ENCODE data around the gene PPFIA1. TPM values are rescaled to one million over a fixed set of nuclear protein-coding genes. Genes with fewer than 3 reads are reported as not detected.

The PPFIA1 gene
- total RNA-seq, 2 donors from 2014 or later = 105 to 118 TPM

DNA sequence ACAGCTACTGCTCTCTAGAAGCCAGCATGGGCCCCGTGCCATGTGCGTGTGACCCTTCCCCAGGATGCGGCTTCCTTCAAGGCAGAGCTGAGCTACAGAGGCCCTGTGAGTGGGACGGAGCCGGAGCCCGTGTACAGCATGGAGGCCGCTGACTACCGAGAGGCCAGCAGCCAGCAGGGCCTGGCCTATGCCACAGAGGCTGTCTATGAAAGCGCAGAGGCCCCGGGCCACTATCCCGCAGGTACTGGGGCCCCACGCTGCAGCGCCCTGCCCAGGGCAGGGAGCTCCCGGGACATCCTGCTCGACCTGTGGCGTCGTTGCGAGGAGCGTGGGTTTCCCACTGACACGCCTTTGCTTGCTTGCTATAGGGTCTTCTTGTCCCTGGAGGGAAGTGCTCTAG, 162.5 kb downstream of the PPFIA1 start:
- peaks cover 87% of the 10 kb centered on the region for H3K36me3 Mint-ChIP-seq (ENCODE audit: low read depth)
- H3K27me3 ChIP-seq (ENCODE audit: control insufficient read depth, insufficient read depth, low read length, poor library complexity, severe bottlenecking) = no peaks in the 10 kb centered on the region
- no peaks in the 10 kb centered on the region for H3K27me3 Mint-ChIP-seq (ENCODE audit: insufficient read depth)
- WGBS, 2 experiments (ENCODE audit: insufficient coverage in 1 of 2, insufficient read length in 1 of 2) = 96 to 97% methylated on average over 9 to 20 of the region's 20 CpGs
- no peak overlapping the region for H3K9ac ChIP-seq (ENCODE audit: extremely low read depth, low read length, poor library complexity, severe bottlenecking)
- no peak overlapping the region for H3K4me3 Mint-ChIP-seq
- no peak overlapping the region for H3K27ac ChIP-seq (ENCODE audit: low read depth, low read length)
- no peak overlapping the region for H3K4me3 ChIP-seq (ENCODE audit: low read length)
- H3K4me1 ChIP-seq (ENCODE audit: control insufficient read depth, insufficient read depth, low read length) = no peaks in the 10 kb centered on the region
- H3K36me3 ChIP-seq (ENCODE audit: control insufficient read depth, insufficient read depth, low read length) = peaks cover 94% of the 10 kb centered on the region
- no peaks in the 10 kb centered on the region for H3K9me3 Mint-ChIP-seq
- H3K27ac Mint-ChIP-seq = no peak overlapping the region
- TF ChIP-seq, protein P1, sequence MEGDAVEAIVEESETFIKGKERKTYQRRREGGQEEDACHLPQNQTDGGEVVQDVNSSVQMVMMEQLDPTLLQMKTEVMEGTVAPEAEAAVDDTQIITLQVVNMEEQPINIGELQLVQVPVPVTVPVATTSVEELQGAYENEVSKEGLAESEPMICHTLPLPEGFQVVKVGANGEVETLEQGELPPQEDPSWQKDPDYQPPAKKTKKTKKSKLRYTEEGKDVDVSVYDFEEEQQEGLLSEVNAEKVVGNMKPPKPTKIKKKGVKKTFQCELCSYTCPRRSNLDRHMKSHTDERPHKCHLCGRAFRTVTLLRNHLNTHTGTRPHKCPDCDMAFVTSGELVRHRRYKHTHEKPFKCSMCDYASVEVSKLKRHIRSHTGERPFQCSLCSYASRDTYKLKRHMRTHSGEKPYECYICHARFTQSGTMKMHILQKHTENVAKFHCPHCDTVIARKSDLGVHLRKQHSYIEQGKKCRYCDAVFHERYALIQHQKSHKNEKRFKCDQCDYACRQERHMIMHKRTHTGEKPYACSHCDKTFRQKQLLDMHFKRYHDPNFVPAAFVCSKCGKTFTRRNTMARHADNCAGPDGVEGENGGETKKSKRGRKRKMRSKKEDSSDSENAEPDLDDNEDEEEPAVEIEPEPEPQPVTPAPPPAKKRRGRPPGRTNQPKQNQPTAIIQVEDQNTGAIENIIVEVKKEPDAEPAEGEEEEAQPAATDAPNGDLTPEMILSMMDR (conservative IDR thresholded peaks at IDR 0.05) = no peak
- H3K4me1 Mint-ChIP-seq = no peaks in the 10 kb centered on the region
- no peaks in the 10 kb centered on the region for H3K9me3 ChIP-seq (ENCODE audit: control insufficient read depth, low read length)
- DNase-seq = no peak

DNA sequence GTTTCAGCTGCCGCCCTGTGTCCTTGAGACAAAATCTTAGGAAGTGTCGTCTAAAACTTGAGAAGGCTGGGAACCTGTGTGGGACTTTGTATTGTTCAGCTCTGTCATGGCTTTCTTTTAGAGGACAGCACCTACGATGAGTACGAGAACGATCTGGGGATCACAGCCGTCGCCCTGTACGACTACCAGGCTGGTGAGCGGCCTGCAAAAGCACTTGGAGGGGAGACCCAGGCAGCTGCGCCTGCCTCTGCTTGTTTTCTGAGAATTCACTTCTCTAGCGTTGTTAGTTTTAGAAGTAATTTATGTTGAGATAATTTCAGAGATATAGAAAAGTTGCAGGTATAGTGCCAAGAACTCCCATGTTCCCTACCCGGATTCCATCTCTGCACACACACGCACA, 163.0 kb downstream of the PPFIA1 start:
- TF ChIP-seq, protein P1 (conservative IDR thresholded peaks at IDR 0.05) = no peak
- H3K9me3 ChIP-seq (ENCODE audit: control insufficient read depth, low read length) = no peaks in the 10 kb centered on the region
- Mint-ChIP-seq H3K27me3 (ENCODE audit: insufficient read depth) (no peaks in the 10 kb centered on the region), H3K4me1 (no peaks in the 10 kb centered on the region), H3K4me3 (no peak overlapping the region), H3K9me3 (no peaks in the 10 kb centered on the region), H3K27ac (peak overlapping the region; percentile 52), H3K36me3 (ENCODE audit: low read depth) (peaks cover 87% of the 10 kb centered on the region)
- no peak overlapping the region for H3K4me3 ChIP-seq (ENCODE audit: low read length)
- no peak overlapping the region for H3K27ac ChIP-seq (ENCODE audit: low read depth, low read length)
- no peak for DNase-seq
- no peaks in the 10 kb centered on the region for H3K4me1 ChIP-seq (ENCODE audit: control insufficient read depth, insufficient read depth, low read length)
- peaks cover 92% of the 10 kb centered on the region for H3K36me3 ChIP-seq (ENCODE audit: control insufficient read depth, insufficient read depth, low read length)
- H3K27me3 ChIP-seq (ENCODE audit: control insufficient read depth, insufficient read depth, low read length, poor library complexity, severe bottlenecking) = no peaks in the 10 kb centered on the region
- H3K9ac ChIP-seq (ENCODE audit: extremely low read depth, low read length, poor library complexity, severe bottlenecking) = no peak overlapping the region
- 95 to 96% methylated on average over 6 to 13 of the region's 13 CpGs for WGBS, 2 experiments (ENCODE audit: insufficient coverage in 1 of 2, insufficient read length in 1 of 2)

Small RNA genes within 50 kb of the gene (microRNA-seq; reads per million reads assigned to microRNA genes)
- gene MIR548K (ENCODE audit: borderline microRNAs expressed) = 3.9 reads per million, percentile 26 among the genes with 10 or more reads in this experiment

Other genes starting within 250 kb of the PPFIA1 start
- gene ANO1, start 192.4 kb upstream of the PPFIA1 start, total RNA-seq = 1 to 10 TPM; 3.0 to 7.7 TPM
- gene FADD, start 67.4 kb upstream of the PPFIA1 start, total RNA-seq = 10 to 100 TPM; 50.6 to 53.1 TPM
- gene CTTN, start 127.8 kb downstream of the PPFIA1 start, total RNA-seq = 100 to 1,000 TPM; 282 to 283 TPM